Measurements from ENCODE around the gene ZFYVE21. TPM values are rescaled to one million over a fixed set of nuclear protein-coding genes. Genes with fewer than 3 reads are reported as not detected.

ZFYVE21 gene
- total RNA-seq, 1 experiment from 2014 or later = 49.7 TPM

DNA sequence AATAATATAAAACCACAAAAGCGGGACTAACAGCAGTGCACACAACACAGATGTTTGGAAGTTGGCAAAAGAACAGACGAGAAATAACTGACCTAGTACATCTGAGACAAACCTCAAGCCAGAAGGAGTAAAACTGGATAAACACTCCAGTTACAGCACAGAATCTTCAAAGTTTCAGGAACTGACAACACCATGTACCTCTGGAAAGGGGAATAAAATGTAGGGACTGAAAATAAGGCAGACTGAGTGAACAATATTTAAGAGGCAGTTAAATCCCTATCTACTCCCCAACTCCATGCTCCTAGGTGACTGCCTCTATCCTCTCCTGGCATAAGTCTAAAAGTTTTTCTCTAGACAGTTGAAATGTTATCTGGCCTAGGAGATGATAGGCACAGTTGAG lies 57.9 kb downstream of the ZFYVE21 start:
- no peak overlapping the region for H3K27ac Mint-ChIP-seq
- no peak for DNase-seq
- Histone ChIP-seq H3K23me2 (ENCODE audit: insufficient read length, low read depth, low read length, poor library complexity, severe bottlenecking) (no peaks in the 10 kb centered on the region), H3K79me2 (ENCODE audit: insufficient read depth, low read length) (no peaks in the 10 kb centered on the region), H4K8ac (replicated peaks; ENCODE audit: insufficient read length, low read depth, low read length) (no peak overlapping the region), H2AK5ac (ENCODE audit: insufficient read length, low read length) (no peak overlapping the region), H3K79me1 (ENCODE audit: insufficient read depth, low read depth, low read length, poor library complexity, severe bottlenecking) (no peaks in the 10 kb centered on the region), H3K4me2 (ENCODE audit: insufficient read depth, insufficient read length, low read length) (no peak overlapping the region), H3K56ac (ENCODE audit: insufficient read length, low read depth, low read length) (no peak overlapping the region), H3K27me3 (ENCODE audit: insufficient read depth, low read length) (no peaks in the 10 kb centered on the region), H3K23ac (ENCODE audit: insufficient read length, low read depth, low read length) (no peak overlapping the region), H4K91ac (ENCODE audit: insufficient read length, low read depth, low read length) (no peak overlapping the region), H4K20me1 (ENCODE audit: control insufficient read depth, insufficient read depth, insufficient read length) (no peaks in the 10 kb centered on the region), H3K14ac (ENCODE audit: insufficient read depth, low read length) (no peak overlapping the region), H2BK20ac (ENCODE audit: low read depth, low read length, poor library complexity, severe bottlenecking) (no peak overlapping the region), H2BK12ac (ENCODE audit: insufficient read length, low read depth, low read length) (no peak overlapping the region), H2BK5ac (ENCODE audit: insufficient read length, low read length) (no peak overlapping the region), H3K4ac (ENCODE audit: low read depth, low read length) (no peak overlapping the region), H2BK120ac (ENCODE audit: low read depth, low read length, poor library complexity, severe bottlenecking) (no peak overlapping the region), H3K4me1 (ENCODE audit: insufficient read depth, low read length) (no peaks in the 10 kb centered on the region), H3K27ac (ENCODE audit: insufficient read length, low read depth, low read length) (no peak overlapping the region), H4K5ac (ENCODE audit: insufficient read length, low read depth, low read length) (no peak overlapping the region), H2AFZ (ENCODE audit: low read length) (no peak overlapping the region), H3K9ac (ENCODE audit: extremely low read depth, insufficient read length, low read length) (no peak overlapping the region), H3K9me3 (ENCODE audit: control insufficient read depth, low read depth, low read length) (no peaks in the 10 kb centered on the region), H3T11ph (ENCODE audit: low read length) (no peak overlapping the region), H3K18ac (ENCODE audit: insufficient read length, low read depth, low read length) (no peak overlapping the region), H2BK15ac (ENCODE audit: low read depth, low read length) (no peak overlapping the region)
- H3K36me3 Mint-ChIP-seq (ENCODE audit: insufficient read depth in 1 of 3, low read depth in 3 of 3) = no peaks in the 10 kb centered on the region
- WGBS (ENCODE audit: extremely low coverage, insufficient read length, low lambda C conversion rate) = no CpG with 5 or more reads among the region's 2 CpGs
- H3K4me3 Mint-ChIP-seq = no peak overlapping the region
- no peaks in the 10 kb centered on the region; a peak in 1 of 4 replicates for H3K4me1 Mint-ChIP-seq
- no peaks in the 10 kb centered on the region for H3K27me3 Mint-ChIP-seq (ENCODE audit: low read depth)
- TF ChIP-seq, protein P1, sequence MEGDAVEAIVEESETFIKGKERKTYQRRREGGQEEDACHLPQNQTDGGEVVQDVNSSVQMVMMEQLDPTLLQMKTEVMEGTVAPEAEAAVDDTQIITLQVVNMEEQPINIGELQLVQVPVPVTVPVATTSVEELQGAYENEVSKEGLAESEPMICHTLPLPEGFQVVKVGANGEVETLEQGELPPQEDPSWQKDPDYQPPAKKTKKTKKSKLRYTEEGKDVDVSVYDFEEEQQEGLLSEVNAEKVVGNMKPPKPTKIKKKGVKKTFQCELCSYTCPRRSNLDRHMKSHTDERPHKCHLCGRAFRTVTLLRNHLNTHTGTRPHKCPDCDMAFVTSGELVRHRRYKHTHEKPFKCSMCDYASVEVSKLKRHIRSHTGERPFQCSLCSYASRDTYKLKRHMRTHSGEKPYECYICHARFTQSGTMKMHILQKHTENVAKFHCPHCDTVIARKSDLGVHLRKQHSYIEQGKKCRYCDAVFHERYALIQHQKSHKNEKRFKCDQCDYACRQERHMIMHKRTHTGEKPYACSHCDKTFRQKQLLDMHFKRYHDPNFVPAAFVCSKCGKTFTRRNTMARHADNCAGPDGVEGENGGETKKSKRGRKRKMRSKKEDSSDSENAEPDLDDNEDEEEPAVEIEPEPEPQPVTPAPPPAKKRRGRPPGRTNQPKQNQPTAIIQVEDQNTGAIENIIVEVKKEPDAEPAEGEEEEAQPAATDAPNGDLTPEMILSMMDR (conservative IDR thresholded peaks at IDR 0.05) = no peak
- H3K9me3 Mint-ChIP-seq = no peaks in the 10 kb centered on the region
